Measurements from ENCODE around the gene FGF7.
"Not testable (repeated sequence)": the region's sequence is repeated elsewhere in the genome, so short reads cannot be mapped to it uniquely, and the experiment has no call there.

The FGF7 gene

GRCh38 chr15:49495993-49496753 lies 73.1 kb downstream of the FGF7 start:
- H3K36me3 ChIP-seq (ENCODE audit: insufficient read depth): no peaks in the 10 kb centered on the region
- H3K4me1 ChIP-seq (ENCODE audit: low read depth, poor library complexity, severe bottlenecking): no peaks in the 10 kb centered on the region
- H2AFZ ChIP-seq (ENCODE audit: low read depth): no peak overlapping the region
- H3K4me3 ChIP-seq (IDR thresholded peaks at IDR 0.05; ENCODE audit: insufficient read depth, low read depth, low read length): no peak overlapping the region
- H3K9ac ChIP-seq: no peak overlapping the region
- H3K27me3 ChIP-seq (ENCODE audit: insufficient read depth, low read depth): no peaks in the 10 kb centered on the region
- no peaks in the 10 kb centered on the region for H4K20me1 ChIP-seq (ENCODE audit: insufficient read depth)
- no peak overlapping the region for H3K4me2 ChIP-seq
- TF ChIP-seq, protein P1, sequence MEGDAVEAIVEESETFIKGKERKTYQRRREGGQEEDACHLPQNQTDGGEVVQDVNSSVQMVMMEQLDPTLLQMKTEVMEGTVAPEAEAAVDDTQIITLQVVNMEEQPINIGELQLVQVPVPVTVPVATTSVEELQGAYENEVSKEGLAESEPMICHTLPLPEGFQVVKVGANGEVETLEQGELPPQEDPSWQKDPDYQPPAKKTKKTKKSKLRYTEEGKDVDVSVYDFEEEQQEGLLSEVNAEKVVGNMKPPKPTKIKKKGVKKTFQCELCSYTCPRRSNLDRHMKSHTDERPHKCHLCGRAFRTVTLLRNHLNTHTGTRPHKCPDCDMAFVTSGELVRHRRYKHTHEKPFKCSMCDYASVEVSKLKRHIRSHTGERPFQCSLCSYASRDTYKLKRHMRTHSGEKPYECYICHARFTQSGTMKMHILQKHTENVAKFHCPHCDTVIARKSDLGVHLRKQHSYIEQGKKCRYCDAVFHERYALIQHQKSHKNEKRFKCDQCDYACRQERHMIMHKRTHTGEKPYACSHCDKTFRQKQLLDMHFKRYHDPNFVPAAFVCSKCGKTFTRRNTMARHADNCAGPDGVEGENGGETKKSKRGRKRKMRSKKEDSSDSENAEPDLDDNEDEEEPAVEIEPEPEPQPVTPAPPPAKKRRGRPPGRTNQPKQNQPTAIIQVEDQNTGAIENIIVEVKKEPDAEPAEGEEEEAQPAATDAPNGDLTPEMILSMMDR (conservative IDR thresholded peaks at IDR 0.05; ENCODE audit: low read depth, low read length): no peak
- H3K79me2 ChIP-seq (ENCODE audit: insufficient read depth, low read depth): no peaks in the 10 kb centered on the region
- no peak overlapping the region for H3K27ac ChIP-seq

- Histone ChIP-seq H3K27me3 (ENCODE audit: insufficient read depth, low read depth) (no peaks in the 10 kb centered on the region), H3K79me2 (ENCODE audit: insufficient read depth, low read depth) (no peaks in the 10 kb centered on the region), H3K4me3 (IDR thresholded peaks at IDR 0.05; ENCODE audit: insufficient read depth, low read depth, low read length) (no peak overlapping the region), H2AFZ (ENCODE audit: low read depth) (no peak overlapping the region), H3K9ac (no peak overlapping the region), H3K4me1 (ENCODE audit: low read depth, poor library complexity, severe bottlenecking) (no peaks in the 10 kb centered on the region), H3K27ac (no peak overlapping the region), H3K4me2 (no peak overlapping the region), H3K36me3 (ENCODE audit: insufficient read depth) (no peaks in the 10 kb centered on the region), H4K20me1 (ENCODE audit: insufficient read depth) (no peaks in the 10 kb centered on the region)
- TF ChIP-seq, protein P1 (conservative IDR thresholded peaks at IDR 0.05; ENCODE audit: low read depth, low read length): no peak
Observed at GRCh38 chr15:49501586-49501985, 78.5 kb downstream of the FGF7 start.

DNA sequence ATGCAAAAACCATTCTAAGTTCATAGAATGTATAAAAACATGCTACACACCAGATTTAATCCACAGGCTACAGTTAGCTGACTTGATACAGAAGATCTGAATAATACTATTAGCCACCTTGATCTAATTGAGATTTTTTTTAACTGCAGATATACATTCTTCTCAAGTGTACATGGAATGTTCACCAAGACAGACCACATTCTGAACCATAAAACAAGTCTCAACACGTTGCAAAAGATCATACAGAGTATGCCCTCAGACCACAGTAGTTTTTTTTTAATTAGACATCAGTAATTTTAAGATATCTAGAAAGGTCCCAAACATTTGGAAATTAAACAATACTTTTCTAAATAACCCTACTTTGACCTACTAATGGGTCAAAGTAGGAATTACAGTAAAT lies 83.3 kb downstream of the FGF7 start:
- Histone ChIP-seq H3K79me2 (ENCODE audit: insufficient read depth, low read depth) (no peaks in the 10 kb centered on the region), H3K9ac (no peak overlapping the region), H3K4me3 (IDR thresholded peaks at IDR 0.05; ENCODE audit: insufficient read depth, low read depth, low read length) (no peak overlapping the region), H3K4me1 (ENCODE audit: low read depth, poor library complexity, severe bottlenecking) (no peaks in the 10 kb centered on the region), H3K27ac (no peak overlapping the region), H2AFZ (ENCODE audit: low read depth) (no peak overlapping the region), H3K27me3 (ENCODE audit: insufficient read depth, low read depth) (no peaks in the 10 kb centered on the region), H3K4me2 (no peak overlapping the region), H4K20me1 (ENCODE audit: insufficient read depth) (no peaks in the 10 kb centered on the region), H3K36me3 (ENCODE audit: insufficient read depth) (no peaks in the 10 kb centered on the region)
- TF ChIP-seq, protein P1 (conservative IDR thresholded peaks at IDR 0.05; ENCODE audit: low read depth, low read length): no peak

- Histone ChIP-seq H3K4me2 (no peak overlapping the region), H3K27ac (no peak overlapping the region), H3K9ac (no peak overlapping the region), H2AFZ (ENCODE audit: low read depth) (no peak overlapping the region), H4K20me1 (ENCODE audit: insufficient read depth) (no peaks in the 10 kb centered on the region), H3K4me1 (ENCODE audit: low read depth, poor library complexity, severe bottlenecking) (no peaks in the 10 kb centered on the region), H3K79me2 (ENCODE audit: insufficient read depth, low read depth) (no peaks in the 10 kb centered on the region), H3K36me3 (ENCODE audit: insufficient read depth) (no peaks in the 10 kb centered on the region), H3K27me3 (ENCODE audit: insufficient read depth, low read depth) (no peaks in the 10 kb centered on the region), H3K4me3 (IDR thresholded peaks at IDR 0.05; ENCODE audit: insufficient read depth, low read depth, low read length) (no peak overlapping the region)
- TF ChIP-seq, protein P1 (conservative IDR thresholded peaks at IDR 0.05; ENCODE audit: low read depth, low read length): no peak
Observed at GRCh38 chr15:49507261-49507660, 84.2 kb downstream of the FGF7 start.

DNA sequence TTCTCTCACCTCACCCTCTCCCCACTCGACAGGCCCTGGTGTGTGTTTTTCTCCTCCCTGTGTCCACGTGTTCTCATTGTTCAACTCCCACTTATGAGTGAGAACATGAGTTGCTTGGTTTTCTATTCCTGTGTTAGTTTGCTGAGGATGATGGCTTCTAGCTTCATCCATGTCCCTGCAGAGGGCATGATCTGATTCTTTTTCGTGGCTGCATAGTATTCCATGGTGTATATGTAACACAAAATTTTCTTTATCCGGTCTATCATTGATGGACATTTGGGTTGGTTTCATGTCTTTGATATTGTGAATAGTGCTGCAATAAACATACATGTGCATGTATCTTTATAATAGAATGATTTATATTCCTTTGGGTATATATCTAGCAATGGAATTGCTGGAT lies 89.7 kb downstream of the FGF7 start:
- not testable (repeated sequence) for H3K9ac ChIP-seq; H3K4me3 ChIP-seq (IDR thresholded peaks at IDR 0.05; ENCODE audit: insufficient read depth, low read depth, low read length); H3K36me3 ChIP-seq (ENCODE audit: insufficient read depth); H3K4me2 ChIP-seq; H2AFZ ChIP-seq (ENCODE audit: low read depth); H3K4me1 ChIP-seq (ENCODE audit: low read depth, poor library complexity, severe bottlenecking); H3K27ac ChIP-seq; H3K27me3 ChIP-seq (ENCODE audit: insufficient read depth, low read depth); H4K20me1 ChIP-seq (ENCODE audit: insufficient read depth); H3K79me2 ChIP-seq (ENCODE audit: insufficient read depth, low read depth)
